ENCODE results near the gene TIFAB.
A peak's percentile ranks its signal among the peaks of the same experiment; 100 is the strongest.

The TIFAB gene

DNA sequence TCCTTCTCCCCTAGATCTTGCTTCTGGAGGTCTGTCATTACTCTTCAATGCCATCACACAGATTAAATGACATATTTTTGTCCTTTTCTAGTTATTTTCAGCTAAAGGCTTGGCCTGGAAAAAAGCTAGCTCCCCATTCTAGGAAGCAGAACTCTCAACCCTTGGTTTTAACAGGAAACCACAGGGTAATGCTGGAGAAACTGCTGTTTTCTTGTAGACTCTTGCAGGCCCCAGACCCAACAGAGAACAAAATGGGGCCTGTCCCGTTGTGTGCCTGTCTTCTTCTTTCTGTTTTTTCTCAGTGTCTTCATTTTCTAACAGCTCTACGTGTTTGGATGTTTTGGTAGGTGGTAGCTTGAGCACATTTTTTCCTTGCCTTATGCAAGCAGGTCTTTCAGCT, 26.5 kb downstream of the TIFAB start:
- DNase-seq (ENCODE audit: low read depth): no peak

DNA sequence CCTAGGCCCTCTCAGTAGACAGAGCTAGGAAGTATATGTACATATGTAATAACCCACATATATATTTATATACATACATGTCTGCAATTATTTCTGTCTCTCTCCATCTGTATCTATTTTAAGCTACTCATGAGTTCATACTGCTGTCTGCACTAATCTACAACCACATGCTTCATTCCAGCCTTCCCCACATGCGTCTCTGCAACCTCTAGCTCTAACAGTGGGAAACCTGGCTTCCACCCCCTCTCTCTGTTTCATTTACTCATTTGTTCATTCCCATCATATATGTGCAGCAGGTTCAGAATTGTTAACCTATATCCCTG, 28.3 kb downstream of the TIFAB start:
- DNase-seq (ENCODE audit: low read depth): no peak

DNA sequence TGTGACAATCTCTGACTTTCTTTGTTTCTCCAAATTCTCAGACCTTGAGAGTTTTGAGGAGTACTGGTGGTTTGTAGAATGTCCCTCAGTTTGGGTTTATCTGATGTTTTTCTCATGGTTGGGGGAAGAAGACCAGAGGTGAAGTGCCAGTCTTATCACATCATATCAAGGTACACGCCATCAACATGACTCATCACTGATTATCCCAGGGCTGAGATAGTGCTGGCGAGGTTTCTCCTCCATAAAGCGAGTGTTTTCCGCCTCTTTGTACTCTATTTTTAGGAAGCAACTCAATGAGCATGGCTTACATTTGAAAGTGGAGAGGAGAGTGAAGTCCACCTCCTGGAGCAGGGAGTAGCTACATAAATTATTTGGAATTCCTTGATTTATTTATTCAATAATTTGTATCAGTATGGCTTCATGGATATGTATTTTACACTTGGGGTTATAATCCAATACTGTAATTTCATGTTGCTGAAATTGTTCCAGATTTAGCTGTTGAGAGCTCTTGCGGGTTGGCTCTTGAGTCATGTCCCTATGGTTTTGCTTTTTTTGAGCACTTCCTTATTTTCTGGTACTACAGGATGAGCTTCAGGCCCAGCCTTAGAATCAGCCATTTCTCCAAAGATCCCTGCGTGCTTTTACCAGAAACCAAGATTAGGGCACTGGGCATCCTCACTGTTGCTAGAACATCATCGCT, 28.9 kb downstream of the TIFAB start:
- no peak for DNase-seq (ENCODE audit: low read depth)

DNA sequence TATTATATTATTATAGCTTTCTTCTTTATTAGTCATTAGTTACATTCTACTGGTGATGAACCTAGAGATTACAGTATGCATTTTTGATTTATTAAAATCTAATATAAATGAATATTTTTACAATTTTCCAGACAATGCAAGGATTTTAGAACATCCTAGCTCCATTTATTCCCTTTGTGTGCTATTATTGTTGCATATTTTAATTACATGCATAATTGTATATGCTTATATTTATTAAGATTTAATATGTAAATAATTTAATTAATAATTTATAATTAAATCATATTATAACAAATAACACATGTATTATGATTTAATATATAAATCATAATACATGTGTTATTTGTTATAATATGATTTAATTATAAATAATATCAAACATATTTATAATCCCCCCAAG, 29.7 kb downstream of the TIFAB start:
- DNase-seq (ENCODE audit: low read depth): no peak

DNA sequence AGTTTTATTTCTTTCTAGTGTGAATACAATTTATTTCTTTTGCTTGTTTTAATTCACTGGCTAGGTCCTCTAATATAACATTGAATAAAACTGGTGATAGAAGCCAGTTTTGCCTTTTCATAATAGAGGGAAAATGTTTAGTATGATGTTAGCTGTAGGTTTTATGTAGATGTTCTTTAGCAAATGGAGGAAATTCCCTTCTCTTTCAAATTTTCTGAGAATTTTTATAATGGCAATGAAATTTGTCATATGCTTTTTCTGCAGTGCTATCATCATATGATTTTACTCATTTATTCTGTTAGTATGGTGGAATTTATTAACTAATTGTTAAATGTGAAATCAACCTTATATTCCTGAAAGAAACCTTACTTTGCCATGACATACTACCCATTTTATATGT, 35.1 kb downstream of the TIFAB start:
- DNase-seq (ENCODE audit: low read depth): no peak

DNA sequence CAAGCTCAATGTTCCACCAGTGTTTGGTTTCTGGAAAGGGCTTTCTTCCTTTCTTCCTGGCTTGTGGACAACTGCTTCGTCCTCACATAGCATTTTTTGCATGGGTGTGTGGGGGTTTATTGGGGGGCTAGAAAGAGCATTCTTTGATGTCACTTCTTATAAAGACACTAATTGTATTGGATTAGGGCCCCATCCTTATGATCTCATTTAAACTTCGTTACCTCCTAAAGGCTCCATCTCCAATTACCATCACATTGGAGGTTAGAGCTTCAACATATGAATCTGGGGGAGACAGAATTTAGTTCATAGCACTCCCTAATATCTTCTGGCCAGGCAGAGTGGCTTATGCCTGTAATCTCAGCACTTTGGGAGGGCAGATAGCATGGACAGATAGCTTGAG, 47.1 kb downstream of the TIFAB start:
- DNase-seq (ENCODE audit: low read depth): no peak

DNA sequence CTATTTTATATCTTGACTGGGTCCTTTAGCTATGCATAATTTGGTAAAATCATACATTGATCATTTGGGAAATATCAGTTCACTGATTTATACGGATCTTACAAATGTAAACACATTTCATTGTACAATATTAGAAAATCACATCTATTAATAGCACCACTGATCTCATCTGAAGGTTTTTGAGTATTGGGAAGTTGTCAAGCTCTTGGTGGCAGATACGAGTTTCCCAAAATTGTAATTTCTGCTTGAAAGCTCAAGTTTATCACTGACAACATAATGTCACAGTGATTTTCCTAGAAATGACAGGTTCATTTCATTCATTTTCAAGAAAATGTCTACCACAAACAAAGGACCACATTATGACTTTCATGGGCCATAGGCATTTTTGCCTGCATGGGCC, 50.1 kb downstream of the TIFAB start:
- no peak for DNase-seq (ENCODE audit: low read depth)

DNA sequence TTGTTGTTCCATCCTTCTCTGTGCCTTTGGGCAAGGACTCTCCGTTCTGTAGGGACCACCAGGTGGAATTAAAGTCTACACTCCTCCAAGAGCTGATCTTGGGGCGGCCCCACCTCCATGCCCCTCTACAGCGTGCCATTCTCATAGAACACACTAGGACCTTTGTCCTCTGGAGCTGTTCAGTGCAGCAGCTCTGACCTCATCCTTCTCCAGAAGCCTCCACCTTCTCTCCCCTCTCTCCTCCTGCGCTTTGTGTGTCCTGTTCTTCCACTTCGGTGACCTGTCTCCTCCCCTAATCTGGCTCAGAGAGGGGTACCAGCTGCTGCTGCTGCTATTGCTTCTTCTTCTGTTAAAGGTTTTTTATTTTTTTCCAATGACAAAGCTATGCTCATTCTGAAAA, 51.3 kb downstream of the TIFAB start:
- no peak for DNase-seq (ENCODE audit: low read depth)

DNA sequence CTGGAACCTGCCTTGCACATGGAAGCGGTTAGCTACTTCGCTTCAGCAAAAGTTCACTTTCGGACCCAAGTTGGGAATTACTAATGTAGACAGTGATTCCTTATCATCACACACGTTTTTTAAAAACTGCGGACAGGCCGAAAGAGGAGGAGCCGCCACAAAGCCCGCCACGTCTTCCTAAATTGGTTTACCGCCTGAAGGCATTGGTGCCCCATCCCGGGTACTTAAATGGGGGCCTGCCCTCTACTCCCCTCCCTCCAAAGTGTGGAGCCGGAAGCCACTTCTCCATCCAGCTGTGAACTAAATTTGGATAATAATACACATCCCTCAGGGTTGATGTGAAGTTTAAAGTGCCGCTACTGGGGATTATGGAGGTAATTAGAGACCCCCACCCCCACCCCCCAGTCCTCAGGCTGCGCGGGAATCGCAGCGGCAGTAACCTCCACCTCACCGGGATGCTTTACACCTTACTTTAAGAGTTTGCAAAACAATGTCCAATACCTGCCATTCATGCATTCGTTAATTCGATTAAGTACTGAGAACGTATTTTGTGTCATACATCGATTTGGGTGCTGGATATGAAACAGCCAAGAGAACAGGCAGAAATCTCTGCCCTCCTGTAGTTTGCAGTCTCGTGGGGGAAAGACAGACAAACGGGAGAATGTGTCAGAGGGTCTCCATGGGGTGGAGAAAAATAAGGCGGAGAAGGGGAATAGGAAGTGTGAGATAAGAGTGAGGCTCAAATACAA, 52.2 kb downstream of the TIFAB start:
- DNase-seq (ENCODE audit: low read depth): no peak

DNA sequence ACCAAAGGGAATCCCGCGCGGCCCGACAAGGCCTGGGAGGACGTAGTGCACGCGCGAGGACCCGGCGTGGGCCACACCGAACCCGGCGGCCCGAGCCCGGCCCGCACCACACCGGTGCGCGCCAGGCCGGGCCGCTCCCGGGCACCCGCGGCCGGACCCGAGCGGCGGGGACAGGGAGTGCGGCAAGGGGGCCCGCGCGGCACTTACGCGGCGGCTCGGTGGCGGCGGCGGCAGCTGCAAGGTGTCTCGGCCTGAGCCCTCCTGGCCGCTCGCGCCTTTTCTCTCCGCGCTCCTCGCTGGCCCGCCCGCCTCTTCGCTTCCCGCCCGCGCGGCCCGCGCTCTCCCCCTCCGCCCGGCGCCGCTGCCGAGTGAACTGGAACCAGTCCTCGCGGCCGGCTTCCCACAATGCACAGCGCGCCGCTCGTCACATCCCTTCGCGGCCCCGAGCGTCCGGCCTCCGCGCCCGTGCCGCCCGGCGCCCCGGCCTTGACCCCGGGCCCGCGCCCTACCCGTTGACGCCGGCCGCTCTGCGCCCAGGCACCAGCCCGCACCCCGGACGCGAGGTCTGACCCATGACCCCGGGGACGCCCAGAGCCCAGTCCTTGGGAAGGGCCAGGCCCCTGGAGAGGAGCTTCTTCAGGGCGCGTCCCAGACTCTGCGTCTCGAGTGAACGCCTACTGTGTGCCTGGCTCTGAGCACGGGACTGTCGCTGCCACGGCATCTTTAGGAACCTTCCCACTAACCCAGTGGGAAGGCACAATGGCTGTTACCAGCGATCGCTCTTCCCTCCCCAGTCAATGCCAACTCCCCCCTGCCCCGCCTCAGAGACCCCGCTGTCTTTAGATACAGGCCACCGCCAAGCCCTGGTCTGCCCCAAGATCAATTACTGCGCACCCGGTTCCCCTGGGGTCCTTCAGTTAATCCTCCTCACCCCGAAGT, 53.0 kb downstream of the TIFAB start, which contains the start of gene MACROH2A1:
Gene MACROH2A1 (minus strand): TSS at position 377 of the 939 bp plus-strand sequence. CDS start 10,138 bp downstream, outside the sequence.
- DNase-seq (ENCODE audit: low read depth): peak; percentile 65

DNA sequence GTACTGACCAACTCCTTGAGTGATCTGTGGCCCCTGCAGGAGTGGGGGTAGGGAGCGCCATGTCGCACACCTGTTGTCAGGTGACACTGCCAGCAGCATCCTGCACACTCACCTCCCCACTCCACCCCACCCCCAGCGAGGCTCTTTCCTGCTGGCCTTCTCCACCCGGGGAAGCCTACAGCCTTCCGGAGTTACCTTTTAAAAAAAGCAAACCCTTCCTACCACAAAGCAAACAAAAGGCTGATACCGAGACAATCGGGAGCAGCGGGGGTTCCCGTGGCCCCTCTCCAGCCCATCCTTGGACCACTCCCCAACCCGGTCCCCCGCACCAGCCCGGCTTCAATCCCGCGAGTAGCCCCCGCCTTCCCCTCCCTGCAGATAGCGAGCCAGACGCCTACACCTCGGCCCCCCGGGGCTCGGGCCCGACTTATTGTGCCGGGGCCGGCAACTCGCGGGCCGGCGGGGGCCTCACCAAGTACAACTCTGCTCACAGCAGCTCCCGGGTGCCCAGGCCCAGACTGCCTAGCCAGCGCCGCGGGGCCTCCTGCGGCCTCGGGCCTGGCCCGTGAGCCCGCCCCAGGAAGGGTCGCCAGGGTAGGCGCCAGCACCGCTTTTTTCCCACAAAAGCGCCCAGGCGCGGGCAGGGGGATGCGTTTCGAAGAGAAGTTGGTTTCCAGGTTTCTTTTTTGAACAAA, 53.8 kb downstream of the TIFAB start:
- DNase-seq (ENCODE audit: low read depth): no peak

Data from activated gamma-delta T cell treated with anti-CD3 and anti-CD28 coated beads, Interleukin-2, amount 50 U/mL, for 16 hours (primary cell).